Ovary (tissue), 3 donors: ENCODE data around the gene SEMA6D.

Experiments used
- CTCF ChIP-seq, 3 donors: fragments of 450-650 bp in 2 of 3; fragments of 200-600 bp in 1 of 3; IDR thresholded peaks; one replicate each; pipeline versions ENCODE4 v1.5.1 to v1.8.0; 2016 to 2022; ENCODE audit warnings: antibody characterized with exemption in 3 of 3, mild to moderate bottlenecking in 1 of 3
- EP300 ChIP-seq: sonication (generic); formaldehyde crosslinking; IDR thresholded peaks from one replicate; pipeline ENCODE4 v1.6.1; 2017; ENCODE audit warnings: antibody characterized with exemption
- POLR2A ChIP-seq: fragments of 450-650 bp; IDR thresholded peaks from one replicate; pipeline ENCODE4 v1.6.1; 2017; ENCODE audit warnings: antibody characterized with exemption, mild to moderate bottlenecking, moderate library complexity
- donor health status: DM: no; HTN: no; CAD: no.

GRCh38 chr15:47673232-47673761 is 44.0 kb upstream of the SEMA6D start:
- TF ChIP-seq POLR2A, result no peak
- no peak for TF ChIP-seq CTCF (IDR thresholded peaks at IDR 0.05)
- no peak for TF ChIP-seq EP300
